Caco-2 (cell line): Measurements from ENCODE around the gene CACNA2D2. TPM values are rescaled to one million over a fixed set of nuclear protein-coding genes. Genes with fewer than 3 reads are reported as not detected.
A peak's percentile ranks its signal among the peaks of the same experiment; 100 is the strongest.

Experiments
- BruUV-seq: library from RNA; stranded (reverse); fragments of 400-500 nt; replicated peaks from 2 replicates; lab custom pipeline; 2021; lab: Mats Ljungman, UMichigan
- CTCF ChIA-PET: fragments of 300-600 bp; sonication (Branson Sonifier 250); formaldehyde crosslinking; loops from one replicate; lab custom pipeline; 2022; ENCODE audit warnings: antibody characterized with exemption; lab: Charles Lee
- POLR2A ChIA-PET: fragments of 300-600 bp; sonication (Branson Sonifier 250); formaldehyde crosslinking; loops from one replicate; lab custom pipeline; 2022; ENCODE audit warnings: antibody characterized with exemption; lab: Charles Lee
- DNase-seq, 2 experiments: peaks; one replicate each; pipeline versions ENCODE4 v3.0.0 to v3.0.0-alpha.2; 2020 to 2022
- H3K27me3 ChIP-seq: replicated peaks from 2 replicates; pipeline ENCODE4 v1.6.0; 2011; ENCODE audit warnings: low read length; ENCODE audit not compliant: control insufficient read depth, insufficient read depth
- H3K36me3 ChIP-seq: 2 replicates; pipeline ENCODE4 v1.5.1; 2011; ENCODE audit warnings: low read length; ENCODE audit not compliant: control insufficient read depth, insufficient read depth
- H3K4me1 ChIP-seq: fragments of 250-450 bp; sonication (Bioruptor Pico); 2 replicates; pipeline ENCODE4 v1.5.1; 2020; ENCODE audit warnings: mild to moderate bottlenecking
- H3K4me3 ChIP-seq: 2 replicates; pipeline ENCODE4 v1.5.1; 2011; ENCODE audit warnings: low read depth, mild to moderate bottlenecking, control low read depth, low read length
- H3K9me3 ChIP-seq: fragments of 250-450 bp; sonication (Bioruptor Pico); 2 replicates; pipeline ENCODE4 v1.5.1; 2020; ENCODE audit warnings: mild to moderate bottlenecking, moderate library complexity
- H3K27ac Mint-ChIP-seq: one replicate; pipeline ENCODE4 v1.8.0; 2022; ENCODE audit warnings: mixed read lengths; ENCODE audit not compliant: unreplicated experiment
- H3K27me3 Mint-ChIP-seq: one replicate; pipeline ENCODE4 v1.8.0; 2022; ENCODE audit warnings: mixed read lengths; ENCODE audit not compliant: insufficient read depth, unreplicated experiment
- H3K36me3 Mint-ChIP-seq: one replicate; pipeline ENCODE4 v1.8.0; 2022; ENCODE audit warnings: mild to moderate bottlenecking, mixed read lengths; ENCODE audit not compliant: insufficient read depth, unreplicated experiment
- H3K4me1 Mint-ChIP-seq: one replicate; pipeline ENCODE4 v1.8.0; 2022; ENCODE audit warnings: low read depth, mixed read lengths; ENCODE audit not compliant: unreplicated experiment
- H3K4me3 Mint-ChIP-seq: one replicate; pipeline ENCODE4 v1.8.0; 2022; ENCODE audit warnings: mild to moderate bottlenecking, moderate library complexity, mixed read lengths; ENCODE audit not compliant: unreplicated experiment
- H3K9me3 Mint-ChIP-seq: one replicate; pipeline ENCODE4 v1.8.0; 2022; ENCODE audit warnings: mixed read lengths; ENCODE audit not compliant: unreplicated experiment
- CTCF ChIP-seq, 2 experiments: fragments of 200-600 bp in 1 of 2; IDR thresholded peaks; 1 replicate in 1 of 2; 2 replicates in 1 of 2; pipeline versions ENCODE4 v1.5.1 to v1.8.0; 2011 to 2022; ENCODE audit warnings: antibody characterized with exemption in 1 of 2, control low read depth in 1 of 2, inconsistent platforms in 1 of 2, low read depth in 1 of 2, low read length in 1 of 2, mild to moderate bottlenecking in 1 of 2, moderate library complexity in 1 of 2; ENCODE audit not compliant: insufficient read depth in 1 of 2, severe bottlenecking in 1 of 2, unreplicated experiment in 1 of 2
- intact Hi-C: fragments of 100-400 bp; cut with micrococcal nuclease; formaldehyde crosslinking; loops from one replicate; pipeline ENCODE4 v1.10.0; 2022; ENCODE audit not compliant: unreplicated experiment
- total RNA-seq: library from RNA; stranded (reverse); gene quantifications from 2 replicates; pipeline ENCODE4 v1.2.3, GENCODE V29; 2022

Gene CACNA2D2
- total RNA-seq, 1 experiment from 2014 or later: 0.25 TPM

- H3K4me3 ChIP-seq: no peak overlapping the region
- Mint-ChIP-seq H3K27me3 (peaks cover 2% of the 10 kb centered on the region), H3K9me3 (no peaks in the 10 kb centered on the region), H3K36me3 (no peaks in the 10 kb centered on the region), H3K27ac (no peak overlapping the region), H3K4me3 (no peak overlapping the region), H3K4me1 (no peaks in the 10 kb centered on the region)
- intact Hi-C loops: no loop called here
- no peaks in the 10 kb centered on the region for H3K4me1 ChIP-seq
- no peaks in the 10 kb centered on the region for H3K27me3 ChIP-seq
- POLR2A ChIA-PET: no interaction called here
- CTCF ChIA-PET: interaction anchor here (1.8 kb wide), 1 partner anchor 18 kb away, joined by 4 read pairs; no protein-coding TSS in a partner anchor
- H3K9me3 ChIP-seq: no peaks in the 10 kb centered on the region
- TF ChIP-seq CTCF (IDR thresholded peaks at IDR 0.05; ENCODE audit: insufficient read depth in 1 of 2, low read depth in 1 of 2, low read length in 1 of 2, severe bottlenecking in 1 of 2, unreplicated experiment in 1 of 2): peak; percentile 34 to 55
- peak in 1 of 2 experiments; percentile 45 for DNase-seq
- BruUV-seq: no TSS peak
- no peaks in the 10 kb centered on the region for H3K36me3 ChIP-seq
Measured at GRCh38 chr3:50388016-50388719, 115.3 kb downstream of the CACNA2D2 start.

- no peaks in the 10 kb centered on the region for H3K9me3 ChIP-seq
- ChIA-PET POLR2A (no interaction called here), CTCF (no interaction called here)
- no peaks in the 10 kb centered on the region for H3K27me3 ChIP-seq
- H3K4me3 Mint-ChIP-seq: no peak overlapping the region
- H3K4me3 ChIP-seq: no peak overlapping the region
- no peaks in the 10 kb centered on the region for H3K36me3 ChIP-seq
- H3K27ac Mint-ChIP-seq: no peak overlapping the region
- no peak for TF ChIP-seq CTCF (IDR thresholded peaks at IDR 0.05; ENCODE audit: insufficient read depth in 1 of 2, low read depth in 1 of 2, low read length in 1 of 2, severe bottlenecking in 1 of 2, unreplicated experiment in 1 of 2)
- H3K4me1 Mint-ChIP-seq: no peaks in the 10 kb centered on the region
- no peak for DNase-seq
- H3K27me3 Mint-ChIP-seq: peaks cover 6% of the 10 kb centered on the region
- H3K36me3 Mint-ChIP-seq: no peaks in the 10 kb centered on the region
- intact Hi-C loops: no loop called here
- H3K4me1 ChIP-seq: no peaks in the 10 kb centered on the region
- H3K9me3 Mint-ChIP-seq: no peaks in the 10 kb centered on the region
- BruUV-seq: no TSS peak
Measured at GRCh38 chr3:50385754-50386153, 117.7 kb downstream of the CACNA2D2 start.

- H3K4me3 Mint-ChIP-seq: no peak overlapping the region
- H3K36me3 Mint-ChIP-seq: no peaks in the 10 kb centered on the region
- no peaks in the 10 kb centered on the region for H3K4me1 Mint-ChIP-seq
- no peak overlapping the region for H3K4me3 ChIP-seq
- H3K27me3 ChIP-seq: no peaks in the 10 kb centered on the region
- intact Hi-C loops: no loop called here
- no peaks in the 10 kb centered on the region for H3K9me3 ChIP-seq
- H3K27me3 Mint-ChIP-seq: peaks cover 11% of the 10 kb centered on the region
- CTCF ChIA-PET: no interaction called here
- POLR2A ChIA-PET: no interaction called here
- H3K27ac Mint-ChIP-seq: no peak overlapping the region
- no peaks in the 10 kb centered on the region for H3K9me3 Mint-ChIP-seq
- H3K36me3 ChIP-seq: no peaks in the 10 kb centered on the region
- DNase-seq: no peak
- TF ChIP-seq CTCF (IDR thresholded peaks at IDR 0.05; ENCODE audit: insufficient read depth in 1 of 2, low read depth in 1 of 2, low read length in 1 of 2, severe bottlenecking in 1 of 2, unreplicated experiment in 1 of 2): no peak
- BruUV-seq: no TSS peak
- H3K4me1 ChIP-seq: no peaks in the 10 kb centered on the region
Measured at GRCh38 chr3:50383750-50384149, 119.7 kb downstream of the CACNA2D2 start.
